ENCODE results near the gene PKN1.
"Not testable (repeated sequence)": the region's sequence is repeated elsewhere in the genome, so short reads cannot be mapped to it uniquely, and the experiment has no call there.

Gene PKN1

DNA sequence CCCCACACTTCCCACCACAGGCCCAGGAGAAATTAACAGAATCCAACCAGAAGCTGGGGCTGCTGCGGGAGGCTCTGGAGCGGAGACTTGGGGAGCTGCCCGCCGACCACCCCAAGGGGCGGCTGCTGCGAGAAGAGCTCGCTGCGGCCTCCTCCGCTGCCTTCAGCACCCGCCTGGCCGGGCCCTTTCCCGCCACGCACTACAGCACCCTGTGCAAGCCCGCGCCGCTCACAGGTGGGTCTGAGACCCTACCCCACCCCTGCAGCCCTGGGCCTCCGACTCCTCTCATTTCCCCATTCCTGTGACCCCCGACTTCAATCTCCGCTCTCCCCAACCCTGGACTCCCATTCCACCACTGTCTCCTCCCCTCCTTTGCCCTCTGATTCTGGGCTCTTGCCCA, 17.8 kb downstream of the PKN1 start:
- no peak overlapping the region for H3K4me3 ChIP-seq (replicated peaks; ENCODE audit: low read depth, low read length)
- TF ChIP-seq, protein P1, sequence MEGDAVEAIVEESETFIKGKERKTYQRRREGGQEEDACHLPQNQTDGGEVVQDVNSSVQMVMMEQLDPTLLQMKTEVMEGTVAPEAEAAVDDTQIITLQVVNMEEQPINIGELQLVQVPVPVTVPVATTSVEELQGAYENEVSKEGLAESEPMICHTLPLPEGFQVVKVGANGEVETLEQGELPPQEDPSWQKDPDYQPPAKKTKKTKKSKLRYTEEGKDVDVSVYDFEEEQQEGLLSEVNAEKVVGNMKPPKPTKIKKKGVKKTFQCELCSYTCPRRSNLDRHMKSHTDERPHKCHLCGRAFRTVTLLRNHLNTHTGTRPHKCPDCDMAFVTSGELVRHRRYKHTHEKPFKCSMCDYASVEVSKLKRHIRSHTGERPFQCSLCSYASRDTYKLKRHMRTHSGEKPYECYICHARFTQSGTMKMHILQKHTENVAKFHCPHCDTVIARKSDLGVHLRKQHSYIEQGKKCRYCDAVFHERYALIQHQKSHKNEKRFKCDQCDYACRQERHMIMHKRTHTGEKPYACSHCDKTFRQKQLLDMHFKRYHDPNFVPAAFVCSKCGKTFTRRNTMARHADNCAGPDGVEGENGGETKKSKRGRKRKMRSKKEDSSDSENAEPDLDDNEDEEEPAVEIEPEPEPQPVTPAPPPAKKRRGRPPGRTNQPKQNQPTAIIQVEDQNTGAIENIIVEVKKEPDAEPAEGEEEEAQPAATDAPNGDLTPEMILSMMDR (IDR thresholded peaks at IDR 0.05; ENCODE audit: low read length, missing control alignments): no peak
- no peak for DNase-seq (ENCODE audit: low read depth)

DNA sequence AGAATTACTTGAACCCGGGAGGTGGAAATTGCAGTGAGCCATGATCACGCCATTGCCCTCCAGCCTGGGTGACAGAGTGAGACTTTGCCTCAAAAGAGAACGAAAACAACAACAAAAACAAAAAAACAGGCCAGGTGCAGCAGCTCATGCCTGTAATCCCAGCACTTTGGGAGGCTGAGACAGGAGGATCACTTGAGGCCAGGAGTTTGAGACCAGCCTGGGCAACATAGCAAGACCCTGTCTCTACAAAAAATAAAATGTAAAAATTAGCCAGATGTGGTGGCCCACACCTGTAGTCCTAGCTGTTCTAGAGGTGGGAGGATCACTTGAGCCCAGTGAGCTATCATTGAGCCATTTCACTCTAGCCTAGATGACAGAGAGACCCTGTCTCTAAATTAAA, 19.2 kb downstream of the PKN1 start:
- not testable (repeated sequence) for DNase-seq (ENCODE audit: low read depth); H3K4me3 ChIP-seq (replicated peaks; ENCODE audit: low read depth, low read length)

DNA sequence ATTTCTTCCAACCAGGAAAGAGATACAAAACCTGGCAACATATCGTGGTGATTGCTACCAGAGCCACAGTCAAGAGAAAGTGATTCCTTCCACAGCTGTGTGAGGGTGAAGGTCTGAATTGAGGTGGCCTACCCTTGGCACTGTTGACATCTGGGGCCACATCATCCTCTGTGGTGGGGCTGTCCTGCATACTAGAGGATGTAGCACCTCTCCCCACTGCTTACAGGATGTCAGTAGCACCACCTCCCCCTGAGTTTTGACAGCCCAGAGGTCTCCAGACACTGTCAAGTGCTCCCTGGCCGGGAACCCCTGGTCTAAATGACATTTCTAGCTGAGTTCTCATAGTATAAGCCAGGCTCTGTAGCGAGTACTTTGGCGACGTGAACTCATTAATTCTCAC, 26.6 kb downstream of the PKN1 start:
- no peak overlapping the region for H3K4me3 ChIP-seq (replicated peaks; ENCODE audit: low read depth, low read length)
- TF ChIP-seq, protein P1 (IDR thresholded peaks at IDR 0.05; ENCODE audit: low read length, missing control alignments): no peak
- no peak for DNase-seq (ENCODE audit: low read depth)

DNA sequence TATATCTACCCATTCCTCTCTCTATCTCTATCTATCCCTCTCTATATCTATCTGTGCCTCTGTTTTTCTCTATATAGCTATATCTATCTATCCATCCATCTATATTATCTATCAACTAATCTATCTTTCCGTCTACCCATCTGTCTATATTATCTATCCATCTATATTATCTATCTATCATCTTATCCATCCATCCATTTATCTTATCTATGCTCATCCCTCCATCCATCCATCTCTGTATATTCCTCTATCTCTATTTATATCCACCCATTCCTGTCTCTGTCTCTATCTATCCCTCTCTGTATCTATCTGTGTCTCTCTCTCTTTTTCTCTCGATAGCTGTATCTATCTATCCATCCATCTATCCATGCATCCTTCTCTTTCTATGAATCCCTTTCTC, 27.8 kb downstream of the PKN1 start:
- TF ChIP-seq, protein P1 (IDR thresholded peaks at IDR 0.05; ENCODE audit: low read length, missing control alignments): no peak
- no peak overlapping the region for H3K4me3 ChIP-seq (replicated peaks; ENCODE audit: low read depth, low read length)
- DNase-seq (ENCODE audit: low read depth): no peak

DNA sequence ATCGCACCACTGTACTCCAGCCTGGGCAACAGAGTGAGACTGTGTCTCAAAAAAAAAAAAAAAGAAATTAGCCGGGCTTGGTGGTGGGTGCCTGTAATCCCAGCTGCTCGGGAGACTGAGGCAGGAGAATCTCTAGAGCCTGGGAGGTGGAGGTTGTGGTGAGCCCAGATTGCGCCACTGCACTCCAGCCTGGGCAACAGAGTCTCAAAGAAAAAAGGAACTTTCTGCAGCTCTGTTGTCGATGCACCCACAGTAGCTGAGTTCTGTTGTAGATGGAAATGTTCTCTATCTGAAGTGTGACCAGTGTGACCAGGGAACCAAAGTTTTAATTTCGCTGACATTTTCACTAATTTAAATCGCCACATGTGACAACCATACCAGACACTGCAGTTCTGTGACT, 29.3 kb downstream of the PKN1 start:
- not testable (repeated sequence) for DNase-seq (ENCODE audit: low read depth); H3K4me3 ChIP-seq (replicated peaks; ENCODE audit: low read depth, low read length)

DNA sequence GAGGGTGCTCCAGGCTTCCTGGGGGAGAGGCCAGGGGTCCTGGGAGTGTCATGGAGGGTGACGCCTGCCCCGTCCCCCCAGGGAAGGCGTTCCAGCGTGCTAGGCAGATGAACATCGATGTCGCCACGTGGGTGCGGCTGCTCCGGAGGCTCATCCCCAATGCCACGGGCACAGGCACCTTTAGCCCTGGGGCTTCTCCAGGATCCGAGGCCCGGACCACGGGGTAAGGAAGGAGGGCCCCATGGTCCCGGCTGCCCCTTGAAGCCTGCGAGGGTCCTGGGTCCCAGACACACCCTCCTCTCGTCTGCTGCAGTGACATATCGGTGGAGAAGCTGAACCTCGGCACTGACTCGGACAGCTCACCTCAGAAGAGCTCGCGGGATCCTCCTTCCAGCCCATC, 30.6 kb downstream of the PKN1 start:
- no peak overlapping the region for H3K4me3 ChIP-seq (replicated peaks; ENCODE audit: low read depth, low read length)
- TF ChIP-seq, protein P1 (IDR thresholded peaks at IDR 0.05; ENCODE audit: low read length, missing control alignments): no peak
- no peak for DNase-seq (ENCODE audit: low read depth)

DNA sequence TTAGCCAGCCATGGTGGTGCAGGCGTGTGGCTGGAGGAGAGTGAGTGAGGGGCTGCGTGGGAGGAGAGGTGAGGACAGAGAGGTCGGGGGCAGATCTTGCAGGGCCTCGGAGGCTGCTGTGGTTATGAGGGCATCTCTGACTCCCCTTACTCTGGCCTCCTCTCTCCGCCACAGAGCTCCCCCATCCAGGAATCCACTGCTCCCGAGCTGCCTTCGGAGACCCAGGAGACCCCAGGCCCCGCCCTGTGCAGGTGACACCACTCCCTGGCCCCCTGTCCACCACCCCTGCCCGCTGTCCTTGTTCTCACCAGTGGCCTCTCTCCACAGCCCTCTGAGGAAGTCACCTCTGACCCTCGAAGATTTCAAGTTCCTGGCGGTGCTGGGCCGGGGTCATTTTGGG, 34.3 kb downstream of the PKN1 start:
- TF ChIP-seq, protein P1 (IDR thresholded peaks at IDR 0.05; ENCODE audit: low read length, missing control alignments): no peak
- H3K4me3 ChIP-seq (replicated peaks; ENCODE audit: low read depth, low read length): no peak overlapping the region
- no peak for DNase-seq (ENCODE audit: low read depth)

DNA sequence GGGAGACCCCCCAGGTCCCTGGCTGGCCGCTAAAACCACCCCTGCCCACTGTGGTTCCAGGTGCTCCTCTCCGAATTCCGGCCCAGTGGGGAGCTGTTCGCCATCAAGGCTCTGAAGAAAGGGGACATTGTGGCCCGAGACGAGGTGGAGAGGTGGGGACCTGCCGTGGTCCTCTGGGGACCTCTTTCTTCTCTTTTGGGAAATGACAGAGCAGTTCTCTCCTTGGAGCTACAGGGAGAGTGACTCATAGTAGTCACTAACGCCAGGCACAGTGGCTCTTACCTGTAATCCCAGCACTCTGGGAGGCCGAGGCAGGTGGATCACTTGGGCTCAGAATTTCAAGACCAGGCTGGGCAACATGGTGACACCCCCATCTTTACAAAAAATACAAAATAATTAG, 34.7 kb downstream of the PKN1 start:
- no peak for DNase-seq (ENCODE audit: low read depth)
- H3K4me3 ChIP-seq (replicated peaks; ENCODE audit: low read depth, low read length): no peak overlapping the region
- TF ChIP-seq, protein P1 (IDR thresholded peaks at IDR 0.05; ENCODE audit: low read length, missing control alignments): no peak
